ENCODE data around the gene ALDOB.

Gene ALDOB

GRCh38 chr9:101435601-101436079 is at the start of gene ALDOB:
Gene ALDOB, minus strand, starts transcription at chr9:101435774. Its CDS starts 4,887 bp downstream, at chr9:101430887.
- no peak for DNase-seq (ENCODE audit: low read depth)

- no peak for DNase-seq (ENCODE audit: low read depth)
These were observed 48.5 kb upstream of the ALDOB start for GRCh38 chr9:101484046-101484445.

- DNase-seq (ENCODE audit: low read depth): no peak
These were observed 45.7 kb upstream of the ALDOB start for GRCh38 chr9:101481261-101481660.

- no peak for DNase-seq (ENCODE audit: low read depth)
These were observed 44.8 kb upstream of the ALDOB start for GRCh38 chr9:101480386-101480785.

GRCh38 chr9:101479338-101480030 is 43.9 kb upstream of the ALDOB start:
- DNase-seq (ENCODE audit: low read depth): no peak

GRCh38 chr9:101478906-101479305 is 43.3 kb upstream of the ALDOB start:
- no peak for DNase-seq (ENCODE audit: low read depth)

GRCh38 chr9:101478444-101478843 is 42.9 kb upstream of the ALDOB start:
- no peak for DNase-seq (ENCODE audit: low read depth)

GRCh38 chr9:101477736-101478135 is 42.2 kb upstream of the ALDOB start:
- DNase-seq (ENCODE audit: low read depth): no peak

GRCh38 chr9:101477214-101477613 is 41.6 kb upstream of the ALDOB start:
- no peak for DNase-seq (ENCODE audit: low read depth)

GRCh38 chr9:101476576-101477208 is 41.1 kb upstream of the ALDOB start:
- DNase-seq (ENCODE audit: low read depth): no peak

GRCh38 chr9:101472891-101473290 is 37.3 kb upstream of the ALDOB start:
- DNase-seq (ENCODE audit: low read depth): no peak

- DNase-seq (ENCODE audit: low read depth): no peak
These were observed 35.4 kb upstream of the ALDOB start for GRCh38 chr9:101470929-101471328.

GRCh38 chr9:101470021-101470420 is 34.4 kb upstream of the ALDOB start:
- DNase-seq (ENCODE audit: low read depth): no peak

- no peak for DNase-seq (ENCODE audit: low read depth)
These were observed 33.5 kb upstream of the ALDOB start for GRCh38 chr9:101469026-101469425.

GRCh38 chr9:101468116-101468515 is 32.5 kb upstream of the ALDOB start:
- DNase-seq (ENCODE audit: low read depth): no peak

- DNase-seq (ENCODE audit: low read depth): no peak
These were observed 32.1 kb upstream of the ALDOB start for GRCh38 chr9:101467690-101468089.

GRCh38 chr9:101466863-101467262 is 31.3 kb upstream of the ALDOB start:
- no peak for DNase-seq (ENCODE audit: low read depth)

- DNase-seq (ENCODE audit: low read depth): no peak
These were observed 29.8 kb upstream of the ALDOB start for GRCh38 chr9:101465326-101465915.

- DNase-seq (ENCODE audit: low read depth): no peak
These were observed 27.8 kb upstream of the ALDOB start for GRCh38 chr9:101463397-101463796.

- DNase-seq (ENCODE audit: low read depth): no peak
These were observed 27.0 kb upstream of the ALDOB start for GRCh38 chr9:101462558-101462957.

GRCh38 chr9:101460965-101461364 is 25.4 kb upstream of the ALDOB start:
- no peak for DNase-seq (ENCODE audit: low read depth)

GRCh38 chr9:101458963-101459631 is 23.5 kb upstream of the ALDOB start:
- no peak for DNase-seq (ENCODE audit: low read depth)

GRCh38 chr9:101457003-101457402 is 21.4 kb upstream of the ALDOB start:
- no peak for DNase-seq (ENCODE audit: low read depth)
